MM.1S (cell line): ENCODE results near the gene GPR137C.

Experiments used
- DNase-seq: peaks from one replicate; pipeline ENCODE4 v3.0.0-alpha.2; 2015
- H2AFZ ChIP-seq: fragments of 300-600 bp; sonication (generic); 2 replicates; pipeline ENCODE4 v1.6.0; 2016; ENCODE audit warnings: antibody characterized with exemption, low read length
- H3F3A ChIP-seq: fragments of 300-600 bp; sonication (generic); 2 replicates; pipeline ENCODE4 v1.6.1; 2016; ENCODE audit warnings: mild to moderate bottlenecking, antibody characterized with exemption, low read length, moderate library complexity, mixed read lengths; ENCODE audit not compliant: insufficient read depth
- H3K27ac ChIP-seq: fragments of 300-600 bp; sonication (generic); 2 replicates; pipeline ENCODE4 v1.5.1; 2016; ENCODE audit warnings: mild to moderate bottlenecking, low read length
- H3K27me3 ChIP-seq: fragments of 300-600 bp; sonication (generic); replicated peaks from 2 replicates; pipeline ENCODE4 v1.6.0; 2016; ENCODE audit warnings: low read length; ENCODE audit not compliant: insufficient read depth
- H3K36me3 ChIP-seq: fragments of 300-600 bp; sonication (generic); replicated peaks from 2 replicates; pipeline ENCODE4 v1.6.1; 2016; ENCODE audit warnings: mild to moderate bottlenecking, low read length, mixed read lengths; ENCODE audit not compliant: insufficient read depth
- H3K4me1 ChIP-seq: fragments of 300-600 bp; sonication (generic); 2 replicates; pipeline ENCODE4 v1.6.1; 2016; ENCODE audit warnings: low read length, mixed read lengths
- H3K4me2 ChIP-seq: fragments of 300-600 bp; sonication (generic); 2 replicates; pipeline ENCODE4 v1.6.0; 2016; ENCODE audit warnings: low read depth, low read length
- H3K4me3 ChIP-seq: fragments of 300-600 bp; sonication (generic); 2 replicates; pipeline ENCODE4 v1.5.1; 2016; ENCODE audit warnings: low read length, mixed read lengths
- H3K79me2 ChIP-seq: fragments of 300-600 bp; sonication (generic); 2 replicates; pipeline ENCODE4 v1.6.1; 2016; ENCODE audit warnings: mixed run types, low read length, mixed read lengths
- H3K9ac ChIP-seq: fragments of 300-600 bp; sonication (generic); 2 replicates; pipeline ENCODE4 v1.6.1; 2016; ENCODE audit warnings: low read length, mixed read lengths
- H3K9me2 ChIP-seq: fragments of 300-600 bp; sonication (generic); replicated peaks from 2 replicates; pipeline ENCODE4 v1.6.1; 2016; ENCODE audit warnings: mild to moderate bottlenecking, low read length, mixed read lengths; ENCODE audit not compliant: insufficient read depth
- H3K9me3 ChIP-seq: fragments of 300-600 bp; sonication (generic); replicated peaks from 2 replicates; pipeline ENCODE4 v1.6.1; 2016; ENCODE audit warnings: mild to moderate bottlenecking, low read length, mixed read lengths; ENCODE audit not compliant: insufficient read depth
- H4K20me1 ChIP-seq: fragments of 300-600 bp; sonication (generic); 2 replicates; pipeline ENCODE4 v1.6.1; 2016; ENCODE audit warnings: mild to moderate bottlenecking, low read length, moderate library complexity, mixed read lengths; ENCODE audit not compliant: insufficient read depth
- EZH2 ChIP-seq: fragments of 300-600 bp; sonication (generic); optimal IDR thresholded peaks from 2 replicates; pipeline ENCODE3; 2017; ENCODE audit warnings: low read depth, mild to moderate bottlenecking, antibody characterized with exemption, low read length, mixed read lengths
- EZH2phosphoT487 ChIP-seq: fragments of 300-600 bp; sonication (generic); IDR thresholded peaks from 2 replicates; pipeline ENCODE4 v1.6.1; 2018; ENCODE audit warnings: antibody characterized with exemption, low read length
- TF ChIP-seq, protein P1 (sequence below): fragments of 300-600 bp; sonication (generic); IDR thresholded peaks from 2 replicates; pipeline ENCODE4 v1.5.1; 2016; ENCODE audit warnings: antibody characterized with exemption, low read length, mixed read lengths

GPR137C gene

DNA sequence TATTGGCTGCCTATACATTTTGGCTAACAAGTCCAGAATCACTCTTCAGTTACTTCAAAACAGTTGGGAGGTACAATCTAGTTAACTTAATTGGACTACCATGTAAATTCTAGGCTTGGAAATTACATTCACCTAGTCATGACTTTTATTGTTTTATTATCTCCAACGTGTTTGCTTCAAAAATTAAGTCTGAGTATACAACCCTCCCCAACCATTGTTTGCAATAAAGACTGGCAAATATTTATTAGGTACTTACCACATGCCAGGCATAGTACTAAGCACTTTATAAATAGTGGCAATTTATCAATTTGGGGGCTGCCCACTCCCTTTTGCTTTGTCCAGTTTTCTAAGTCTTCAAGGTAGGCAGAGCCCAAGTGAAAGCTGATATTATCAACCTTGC, 30.6 kb upstream of the GPR137C start:
- Histone ChIP-seq H3K36me3 (no peaks in the 10 kb centered on the region), H3K27me3 (no peaks in the 10 kb centered on the region), H3F3A (no peaks in the 10 kb centered on the region), H3K79me2 (no peaks in the 10 kb centered on the region), H3K9me2 (no peaks in the 10 kb centered on the region), H3K4me2 (no peak overlapping the region), H3K9me3 (no peaks in the 10 kb centered on the region), H3K4me1 (no peaks in the 10 kb centered on the region), H2AFZ (no peak overlapping the region), H3K27ac (no peak overlapping the region), H3K9ac (no peak overlapping the region), H4K20me1 (no peaks in the 10 kb centered on the region), H3K4me3 (no peak overlapping the region)
- TF ChIP-seq EZH2phosphoT487 (no peak), EZH2 (no peak)
- TF ChIP-seq, protein P1, sequence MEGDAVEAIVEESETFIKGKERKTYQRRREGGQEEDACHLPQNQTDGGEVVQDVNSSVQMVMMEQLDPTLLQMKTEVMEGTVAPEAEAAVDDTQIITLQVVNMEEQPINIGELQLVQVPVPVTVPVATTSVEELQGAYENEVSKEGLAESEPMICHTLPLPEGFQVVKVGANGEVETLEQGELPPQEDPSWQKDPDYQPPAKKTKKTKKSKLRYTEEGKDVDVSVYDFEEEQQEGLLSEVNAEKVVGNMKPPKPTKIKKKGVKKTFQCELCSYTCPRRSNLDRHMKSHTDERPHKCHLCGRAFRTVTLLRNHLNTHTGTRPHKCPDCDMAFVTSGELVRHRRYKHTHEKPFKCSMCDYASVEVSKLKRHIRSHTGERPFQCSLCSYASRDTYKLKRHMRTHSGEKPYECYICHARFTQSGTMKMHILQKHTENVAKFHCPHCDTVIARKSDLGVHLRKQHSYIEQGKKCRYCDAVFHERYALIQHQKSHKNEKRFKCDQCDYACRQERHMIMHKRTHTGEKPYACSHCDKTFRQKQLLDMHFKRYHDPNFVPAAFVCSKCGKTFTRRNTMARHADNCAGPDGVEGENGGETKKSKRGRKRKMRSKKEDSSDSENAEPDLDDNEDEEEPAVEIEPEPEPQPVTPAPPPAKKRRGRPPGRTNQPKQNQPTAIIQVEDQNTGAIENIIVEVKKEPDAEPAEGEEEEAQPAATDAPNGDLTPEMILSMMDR = no peak
- DNase-seq = no peak

DNA sequence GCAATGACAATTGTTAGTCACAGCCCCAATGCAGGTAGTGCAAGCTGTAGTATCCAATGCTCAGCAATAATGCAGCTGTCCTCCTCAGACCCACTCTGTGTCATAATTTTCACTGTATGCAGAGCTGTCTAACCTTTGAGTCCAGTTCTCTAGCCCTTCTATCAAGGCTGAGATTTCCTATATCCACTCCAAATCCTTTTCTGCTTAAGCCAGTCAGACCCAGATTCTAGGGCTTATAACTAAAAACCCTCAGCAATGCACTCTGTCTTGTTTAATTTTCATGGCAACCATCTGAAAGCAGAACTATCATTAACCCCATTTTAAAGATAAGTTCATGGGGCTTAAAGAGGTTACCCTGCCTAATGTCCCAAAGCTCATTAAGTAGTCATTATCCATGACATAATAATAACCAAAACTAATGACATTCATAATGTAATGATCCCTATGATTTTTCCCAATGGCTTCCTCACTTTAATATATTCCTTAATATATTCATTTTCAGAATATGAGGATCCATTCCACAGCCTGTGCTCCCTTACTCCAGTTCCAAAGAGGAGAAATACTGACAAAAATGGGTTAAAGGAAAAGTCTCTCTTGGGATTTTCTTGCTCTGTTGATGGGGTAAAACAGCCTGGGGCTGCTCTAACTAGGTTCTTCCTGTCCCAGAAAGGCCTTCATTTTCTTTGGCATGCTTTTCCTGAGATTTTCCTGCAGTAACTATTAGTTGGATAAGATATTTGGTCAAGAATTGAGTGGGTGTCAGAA, 29.9 kb upstream of the GPR137C start:
- no peaks in the 10 kb centered on the region for H3K9me2 ChIP-seq
- no peak for DNase-seq
- no peak overlapping the region for H3K27ac ChIP-seq
- no peaks in the 10 kb centered on the region for H3K36me3 ChIP-seq
- no peak overlapping the region for H3K9ac ChIP-seq
- no peaks in the 10 kb centered on the region for H3K27me3 ChIP-seq
- H2AFZ ChIP-seq = no peak overlapping the region
- no peaks in the 10 kb centered on the region for H3K79me2 ChIP-seq
- no peaks in the 10 kb centered on the region for H3K4me1 ChIP-seq
- no peak overlapping the region for H3K4me2 ChIP-seq
- H4K20me1 ChIP-seq = no peaks in the 10 kb centered on the region
- H3K9me3 ChIP-seq = no peaks in the 10 kb centered on the region
- H3F3A ChIP-seq = no peaks in the 10 kb centered on the region
- TF ChIP-seq, protein P1 = no peak
- no peak for TF ChIP-seq EZH2
- TF ChIP-seq EZH2phosphoT487 = no peak
- H3K4me3 ChIP-seq = no peak overlapping the region

DNA sequence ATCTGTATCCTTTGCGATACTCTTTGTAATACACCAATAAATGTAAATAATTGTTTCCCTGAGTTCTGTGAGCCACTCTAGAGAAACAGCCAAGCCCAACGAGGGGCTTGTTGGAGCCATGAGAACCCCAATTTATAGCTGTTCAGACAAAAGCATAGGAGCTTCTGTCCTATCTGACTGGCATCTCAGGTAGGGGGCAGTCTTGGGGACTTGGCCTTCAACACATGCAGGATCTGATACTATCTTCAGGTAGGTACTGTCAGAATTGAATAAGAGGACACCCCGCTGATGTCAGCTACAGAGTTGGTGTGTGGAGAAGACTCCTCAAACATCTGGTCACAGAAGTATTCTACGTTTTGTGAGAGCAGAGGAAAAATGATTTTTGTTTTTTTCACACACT, 25.6 kb upstream of the GPR137C start:
- Histone ChIP-seq H3K9ac (no peak overlapping the region), H3K4me3 (no peak overlapping the region), H4K20me1 (no peaks in the 10 kb centered on the region), H3K27me3 (no peaks in the 10 kb centered on the region), H3F3A (no peaks in the 10 kb centered on the region), H3K79me2 (no peaks in the 10 kb centered on the region), H3K9me2 (no peaks in the 10 kb centered on the region), H3K36me3 (no peaks in the 10 kb centered on the region), H3K4me1 (no peaks in the 10 kb centered on the region), H3K27ac (no peak overlapping the region), H3K9me3 (no peaks in the 10 kb centered on the region), H3K4me2 (no peak overlapping the region), H2AFZ (no peak overlapping the region)
- no peak for TF ChIP-seq EZH2
- TF ChIP-seq, protein P1 = no peak
- no peak for DNase-seq
